Caco-2 (cell line): ENCODE measurements around the gene ANO4. TPM values are rescaled to one million over a fixed set of nuclear protein-coding genes. Genes with fewer than 3 reads are reported as not detected.

Experiments used
- BruUV-seq: library from RNA; stranded (reverse); fragments of 400-500 nt; replicated peaks from 2 replicates; lab custom pipeline; 2021; lab: Mats Ljungman, UMichigan
- CTCF ChIA-PET: fragments of 300-600 bp; sonication (Branson Sonifier 250); formaldehyde crosslinking; loops from one replicate; lab custom pipeline; 2022; ENCODE audit warnings: antibody characterized with exemption; lab: Charles Lee
- POLR2A ChIA-PET: fragments of 300-600 bp; sonication (Branson Sonifier 250); formaldehyde crosslinking; loops from one replicate; lab custom pipeline; 2022; ENCODE audit warnings: antibody characterized with exemption; lab: Charles Lee
- DNase-seq, 2 experiments: peaks; one replicate each; pipeline versions ENCODE4 v3.0.0 to v3.0.0-alpha.2; 2020 to 2022
- H3K27me3 ChIP-seq: replicated peaks from 2 replicates; pipeline ENCODE4 v1.6.0; 2011; ENCODE audit warnings: low read length; ENCODE audit not compliant: control insufficient read depth, insufficient read depth
- H3K36me3 ChIP-seq: 2 replicates; pipeline ENCODE4 v1.5.1; 2011; ENCODE audit warnings: low read length; ENCODE audit not compliant: control insufficient read depth, insufficient read depth
- H3K4me1 ChIP-seq: fragments of 250-450 bp; sonication (Bioruptor Pico); 2 replicates; pipeline ENCODE4 v1.5.1; 2020; ENCODE audit warnings: mild to moderate bottlenecking
- H3K4me3 ChIP-seq: 2 replicates; pipeline ENCODE4 v1.5.1; 2011; ENCODE audit warnings: low read depth, mild to moderate bottlenecking, control low read depth, low read length
- H3K9me3 ChIP-seq: fragments of 250-450 bp; sonication (Bioruptor Pico); 2 replicates; pipeline ENCODE4 v1.5.1; 2020; ENCODE audit warnings: mild to moderate bottlenecking, moderate library complexity
- H3K27ac Mint-ChIP-seq: one replicate; pipeline ENCODE4 v1.8.0; 2022; ENCODE audit warnings: mixed read lengths; ENCODE audit not compliant: unreplicated experiment
- H3K27me3 Mint-ChIP-seq: one replicate; pipeline ENCODE4 v1.8.0; 2022; ENCODE audit warnings: mixed read lengths; ENCODE audit not compliant: insufficient read depth, unreplicated experiment
- H3K36me3 Mint-ChIP-seq: one replicate; pipeline ENCODE4 v1.8.0; 2022; ENCODE audit warnings: mild to moderate bottlenecking, mixed read lengths; ENCODE audit not compliant: insufficient read depth, unreplicated experiment
- H3K4me1 Mint-ChIP-seq: one replicate; pipeline ENCODE4 v1.8.0; 2022; ENCODE audit warnings: low read depth, mixed read lengths; ENCODE audit not compliant: unreplicated experiment
- H3K4me3 Mint-ChIP-seq: one replicate; pipeline ENCODE4 v1.8.0; 2022; ENCODE audit warnings: mild to moderate bottlenecking, moderate library complexity, mixed read lengths; ENCODE audit not compliant: unreplicated experiment
- H3K9me3 Mint-ChIP-seq: one replicate; pipeline ENCODE4 v1.8.0; 2022; ENCODE audit warnings: mixed read lengths; ENCODE audit not compliant: unreplicated experiment
- intact Hi-C: fragments of 100-400 bp; cut with micrococcal nuclease; formaldehyde crosslinking; loops from one replicate; pipeline ENCODE4 v1.10.0; 2022; ENCODE audit not compliant: unreplicated experiment
- total RNA-seq: library from RNA; stranded (reverse); gene quantifications from 2 replicates; pipeline ENCODE4 v1.2.3, GENCODE V29; 2022
- TF ChIP-seq, protein P1 (sequence below), 2 experiments: fragments of 200-600 bp in 1 of 2; IDR thresholded peaks; 1 replicate in 1 of 2; 2 replicates in 1 of 2; pipeline versions ENCODE4 v1.5.1 to v1.8.0; 2011 to 2022; ENCODE audit warnings: antibody characterized with exemption in 1 of 2, control low read depth in 1 of 2, inconsistent platforms in 1 of 2, low read depth in 1 of 2, low read length in 1 of 2, mild to moderate bottlenecking in 1 of 2, moderate library complexity in 1 of 2; ENCODE audit not compliant: insufficient read depth in 1 of 2, severe bottlenecking in 1 of 2, unreplicated experiment in 1 of 2

ANO4 gene
- total RNA-seq, 1 experiment from 2014 or later: 0.09 TPM

DNA sequence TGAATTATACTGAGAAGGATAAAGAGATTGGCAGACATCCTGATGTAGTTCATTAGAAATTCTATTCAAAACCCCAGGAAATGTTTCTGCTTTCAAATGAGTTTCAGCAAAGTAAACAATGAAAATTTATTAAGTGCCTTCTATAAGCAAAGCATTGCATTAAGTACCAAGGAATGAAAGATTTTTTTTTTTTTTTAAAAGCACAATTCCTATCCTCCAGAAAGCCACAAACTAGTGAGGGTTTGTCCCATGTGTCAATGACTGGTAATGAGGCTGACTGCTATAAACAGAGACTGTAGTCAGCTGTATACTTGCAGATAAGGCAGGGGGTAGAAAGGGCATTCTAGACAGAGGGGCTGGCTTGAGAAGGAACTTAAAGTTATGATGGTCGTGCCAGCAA lies 6.7 kb downstream of the ANO4 start:
- Histone ChIP-seq H3K4me1 (no peaks in the 10 kb centered on the region), H3K36me3 (no peaks in the 10 kb centered on the region), H3K27me3 (no peaks in the 10 kb centered on the region), H3K4me3 (no peak overlapping the region), H3K9me3 (no peaks in the 10 kb centered on the region)
- Mint-ChIP-seq H3K9me3 (no peaks in the 10 kb centered on the region), H3K4me3 (no peak overlapping the region), H3K4me1 (no peaks in the 10 kb centered on the region), H3K27ac (no peak overlapping the region), H3K27me3 (peaks cover 8% of the 10 kb centered on the region), H3K36me3 (no peaks in the 10 kb centered on the region)
- no peak for DNase-seq
- ChIA-PET CTCF (no interaction called here), POLR2A (no interaction called here)
- intact Hi-C loops: no loop called here
- TF ChIP-seq, protein P1, sequence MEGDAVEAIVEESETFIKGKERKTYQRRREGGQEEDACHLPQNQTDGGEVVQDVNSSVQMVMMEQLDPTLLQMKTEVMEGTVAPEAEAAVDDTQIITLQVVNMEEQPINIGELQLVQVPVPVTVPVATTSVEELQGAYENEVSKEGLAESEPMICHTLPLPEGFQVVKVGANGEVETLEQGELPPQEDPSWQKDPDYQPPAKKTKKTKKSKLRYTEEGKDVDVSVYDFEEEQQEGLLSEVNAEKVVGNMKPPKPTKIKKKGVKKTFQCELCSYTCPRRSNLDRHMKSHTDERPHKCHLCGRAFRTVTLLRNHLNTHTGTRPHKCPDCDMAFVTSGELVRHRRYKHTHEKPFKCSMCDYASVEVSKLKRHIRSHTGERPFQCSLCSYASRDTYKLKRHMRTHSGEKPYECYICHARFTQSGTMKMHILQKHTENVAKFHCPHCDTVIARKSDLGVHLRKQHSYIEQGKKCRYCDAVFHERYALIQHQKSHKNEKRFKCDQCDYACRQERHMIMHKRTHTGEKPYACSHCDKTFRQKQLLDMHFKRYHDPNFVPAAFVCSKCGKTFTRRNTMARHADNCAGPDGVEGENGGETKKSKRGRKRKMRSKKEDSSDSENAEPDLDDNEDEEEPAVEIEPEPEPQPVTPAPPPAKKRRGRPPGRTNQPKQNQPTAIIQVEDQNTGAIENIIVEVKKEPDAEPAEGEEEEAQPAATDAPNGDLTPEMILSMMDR (IDR thresholded peaks at IDR 0.05; ENCODE audit: insufficient read depth in 1 of 2, low read depth in 1 of 2, low read length in 1 of 2, severe bottlenecking in 1 of 2, unreplicated experiment in 1 of 2): no peak
- BruUV-seq: no TSS peak

GRCh38 chr12:100808777-100809176 lies 14.2 kb downstream of the ANO4 start:
- intact Hi-C loops: no loop called here

DNA sequence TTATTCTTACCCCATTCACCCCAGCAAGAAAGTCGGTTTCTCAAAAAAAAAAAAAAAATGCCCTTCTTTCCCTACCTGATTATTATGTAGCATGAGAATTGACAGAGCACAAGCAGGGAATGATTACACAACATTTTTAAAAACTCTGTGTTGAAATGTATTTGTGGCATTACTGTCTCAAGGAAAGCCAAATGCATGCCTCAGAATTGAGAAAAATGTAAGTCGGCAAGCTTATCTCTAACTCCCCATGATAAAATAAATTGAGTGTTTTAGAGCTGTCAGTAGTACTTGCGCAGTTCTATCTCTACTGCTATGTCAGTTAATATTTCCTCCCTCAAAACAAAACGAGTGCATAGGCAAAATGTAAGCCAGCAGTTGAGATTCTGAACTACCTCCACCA lies 25.7 kb downstream of the ANO4 start:
- POLR2A ChIA-PET: no interaction called here
- H3K4me1 Mint-ChIP-seq: no peaks in the 10 kb centered on the region
- Histone ChIP-seq H3K4me1 (no peaks in the 10 kb centered on the region), H3K9me3 (no peaks in the 10 kb centered on the region), H3K36me3 (no peaks in the 10 kb centered on the region), H3K27me3 (no peaks in the 10 kb centered on the region), H3K4me3 (no peak overlapping the region)
- H3K9me3 Mint-ChIP-seq: no peaks in the 10 kb centered on the region
- CTCF ChIA-PET: no interaction called here
- TF ChIP-seq, protein P1 (IDR thresholded peaks at IDR 0.05; ENCODE audit: insufficient read depth in 1 of 2, low read depth in 1 of 2, low read length in 1 of 2, severe bottlenecking in 1 of 2, unreplicated experiment in 1 of 2): no peak
- BruUV-seq: no TSS peak
- intact Hi-C loops: loop anchor here (10.0 kb wide), 1 partner anchor 164 kb away; no protein-coding TSS in a partner anchor
- peaks cover 9% of the 10 kb centered on the region for H3K27me3 Mint-ChIP-seq
- no peak for DNase-seq
- no peaks in the 10 kb centered on the region for H3K36me3 Mint-ChIP-seq
- no peak overlapping the region for H3K4me3 Mint-ChIP-seq
- H3K27ac Mint-ChIP-seq: no peak overlapping the region

More at GRCh38 chr12:100808777-100809176, 14.2 kb downstream of the ANO4 start:
- no peaks in the 10 kb centered on the region for H3K9me3 Mint-ChIP-seq
- Histone ChIP-seq H3K4me3 (no peak overlapping the region), H3K27me3 (no peaks in the 10 kb centered on the region), H3K36me3 (no peaks in the 10 kb centered on the region), H3K9me3 (no peaks in the 10 kb centered on the region), H3K4me1 (no peaks in the 10 kb centered on the region)
- no peak for DNase-seq
- peaks cover 5% of the 10 kb centered on the region for H3K27me3 Mint-ChIP-seq
- H3K4me3 Mint-ChIP-seq: no peak overlapping the region
- no peaks in the 10 kb centered on the region for H3K36me3 Mint-ChIP-seq
- no TSS peak for BruUV-seq
- no peaks in the 10 kb centered on the region for H3K4me1 Mint-ChIP-seq
- ChIA-PET CTCF (no interaction called here), POLR2A (no interaction called here)
- TF ChIP-seq, protein P1 (IDR thresholded peaks at IDR 0.05; ENCODE audit: insufficient read depth in 1 of 2, low read depth in 1 of 2, low read length in 1 of 2, severe bottlenecking in 1 of 2, unreplicated experiment in 1 of 2): no peak
- no peak overlapping the region for H3K27ac Mint-ChIP-seq
